SK-N-SH treated with all-trans-retinoic acid at 6 μM for 48 hours (cell line): ENCODE results near the gene ERCC4.

Source experiments
- ARNTL ChIP-seq: fragments of 450-650 bp; formaldehyde crosslinking; IDR thresholded peaks from 2 replicates; pipeline ENCODE4 v1.5.0; 2020; ENCODE audit warnings: low read depth, mild to moderate bottlenecking, moderate library complexity, borderline replicate concordance
- GLIS3 ChIP-seq: fragments of 250-450 bp; sonication (Bioruptor Pico); IDR thresholded peaks from 2 replicates; pipeline ENCODE4 v1.5.0; 2020; ENCODE audit warnings: mild to moderate bottlenecking, moderate library complexity
- ISL1 ChIP-seq: fragments of 250-450 bp; sonication (Bioruptor Pico); IDR thresholded peaks from 2 replicates; pipeline ENCODE4 v2.1.2; 2022; ENCODE audit warnings: mild to moderate bottlenecking, moderate library complexity
- OSR1 ChIP-seq: fragments of 250-450 bp; sonication (Bioruptor Pico); IDR thresholded peaks from 2 replicates; pipeline ENCODE4 v1.8.0; 2022; ENCODE audit warnings: moderate library complexity, mild to moderate bottlenecking, inconsistent platforms
- PPARA ChIP-seq: fragments of 250-450 bp; sonication (Bioruptor Pico); IDR thresholded peaks from 2 replicates; pipeline ENCODE4 v1.5.0; 2020; ENCODE audit warnings: mild to moderate bottlenecking, borderline replicate concordance
- TCF4 ChIP-seq: fragments of 250-450 bp; sonication (Bioruptor Pico); IDR thresholded peaks from 2 replicates; pipeline ENCODE4 v1.8.0; 2021; ENCODE audit warnings: mild to moderate bottlenecking, moderate library complexity, borderline replicate concordance
- TOX ChIP-seq: fragments of 250-450 bp; sonication (Bioruptor Pico); IDR thresholded peaks from 2 replicates; pipeline ENCODE4 v1.8.0; 2021; ENCODE audit warnings: mild to moderate bottlenecking, moderate library complexity, borderline replicate concordance
- ZC3H10 ChIP-seq: fragments of 250-450 bp; sonication (Bioruptor Pico); IDR thresholded peaks from 2 replicates; pipeline ENCODE4 v1.5.1; 2021; ENCODE audit warnings: mild to moderate bottlenecking, moderate library complexity
- ZFP30 ChIP-seq: fragments of 450-650 bp; formaldehyde crosslinking; IDR thresholded peaks from 2 replicates; pipeline ENCODE4 v1.5.0; 2022; ENCODE audit warnings: mild to moderate bottlenecking, moderate library complexity
- TF ChIP-seq, protein P1 (sequence below): fragments of 250-450 bp; sonication (Bioruptor Pico); IDR thresholded peaks from 2 replicates; pipeline ENCODE4 v1.8.0; 2020; ENCODE audit warnings: mild to moderate bottlenecking, moderate library complexity, borderline replicate concordance
- TF ChIP-seq, protein P2 (sequence below): fragments of 250-450 bp; sonication (Bioruptor Pico); IDR thresholded peaks from 2 replicates; pipeline ENCODE4 v1.5.0; 2020; ENCODE audit warnings: mild to moderate bottlenecking, moderate library complexity
- TF ChIP-seq, protein P3 (sequence below): fragments of 250-450 bp; sonication (Bioruptor Pico); IDR thresholded peaks from 2 replicates; pipeline ENCODE4 v1.5.1; 2020; ENCODE audit warnings: low read depth, mild to moderate bottlenecking, moderate library complexity

DNA sequence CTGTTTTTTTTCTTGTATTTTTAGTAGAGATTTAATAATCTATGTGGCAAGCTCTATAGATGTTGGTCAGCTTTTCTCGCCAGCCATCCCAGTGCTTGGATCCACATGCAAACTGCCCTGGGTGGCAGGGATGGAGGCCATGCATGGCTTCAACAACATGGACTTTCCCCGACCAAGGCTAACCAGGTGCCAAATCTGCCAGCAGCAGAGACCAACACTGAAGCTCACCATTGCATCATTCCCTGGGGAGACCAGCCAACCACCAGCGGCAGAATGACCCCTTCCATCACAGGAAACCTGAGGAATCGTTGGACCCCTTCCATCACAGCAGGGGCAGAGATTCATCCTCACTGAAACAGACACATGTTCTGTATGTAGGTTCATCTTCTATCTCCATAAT is 27.7 kb upstream of the ERCC4 start:
- TF ChIP-seq, protein P1, sequence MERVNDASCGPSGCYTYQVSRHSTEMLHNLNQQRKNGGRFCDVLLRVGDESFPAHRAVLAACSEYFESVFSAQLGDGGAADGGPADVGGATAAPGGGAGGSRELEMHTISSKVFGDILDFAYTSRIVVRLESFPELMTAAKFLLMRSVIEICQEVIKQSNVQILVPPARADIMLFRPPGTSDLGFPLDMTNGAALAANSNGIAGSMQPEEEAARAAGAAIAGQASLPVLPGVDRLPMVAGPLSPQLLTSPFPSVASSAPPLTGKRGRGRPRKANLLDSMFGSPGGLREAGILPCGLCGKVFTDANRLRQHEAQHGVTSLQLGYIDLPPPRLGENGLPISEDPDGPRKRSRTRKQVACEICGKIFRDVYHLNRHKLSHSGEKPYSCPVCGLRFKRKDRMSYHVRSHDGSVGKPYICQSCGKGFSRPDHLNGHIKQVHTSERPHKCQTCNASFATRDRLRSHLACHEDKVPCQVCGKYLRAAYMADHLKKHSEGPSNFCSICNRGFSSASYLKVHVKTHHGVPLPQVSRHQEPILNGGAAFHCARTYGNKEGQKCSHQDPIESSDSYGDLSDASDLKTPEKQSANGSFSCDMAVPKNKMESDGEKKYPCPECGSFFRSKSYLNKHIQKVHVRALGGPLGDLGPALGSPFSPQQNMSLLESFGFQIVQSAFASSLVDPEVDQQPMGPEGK, result no peak
- TF ChIP-seq, protein P2, sequence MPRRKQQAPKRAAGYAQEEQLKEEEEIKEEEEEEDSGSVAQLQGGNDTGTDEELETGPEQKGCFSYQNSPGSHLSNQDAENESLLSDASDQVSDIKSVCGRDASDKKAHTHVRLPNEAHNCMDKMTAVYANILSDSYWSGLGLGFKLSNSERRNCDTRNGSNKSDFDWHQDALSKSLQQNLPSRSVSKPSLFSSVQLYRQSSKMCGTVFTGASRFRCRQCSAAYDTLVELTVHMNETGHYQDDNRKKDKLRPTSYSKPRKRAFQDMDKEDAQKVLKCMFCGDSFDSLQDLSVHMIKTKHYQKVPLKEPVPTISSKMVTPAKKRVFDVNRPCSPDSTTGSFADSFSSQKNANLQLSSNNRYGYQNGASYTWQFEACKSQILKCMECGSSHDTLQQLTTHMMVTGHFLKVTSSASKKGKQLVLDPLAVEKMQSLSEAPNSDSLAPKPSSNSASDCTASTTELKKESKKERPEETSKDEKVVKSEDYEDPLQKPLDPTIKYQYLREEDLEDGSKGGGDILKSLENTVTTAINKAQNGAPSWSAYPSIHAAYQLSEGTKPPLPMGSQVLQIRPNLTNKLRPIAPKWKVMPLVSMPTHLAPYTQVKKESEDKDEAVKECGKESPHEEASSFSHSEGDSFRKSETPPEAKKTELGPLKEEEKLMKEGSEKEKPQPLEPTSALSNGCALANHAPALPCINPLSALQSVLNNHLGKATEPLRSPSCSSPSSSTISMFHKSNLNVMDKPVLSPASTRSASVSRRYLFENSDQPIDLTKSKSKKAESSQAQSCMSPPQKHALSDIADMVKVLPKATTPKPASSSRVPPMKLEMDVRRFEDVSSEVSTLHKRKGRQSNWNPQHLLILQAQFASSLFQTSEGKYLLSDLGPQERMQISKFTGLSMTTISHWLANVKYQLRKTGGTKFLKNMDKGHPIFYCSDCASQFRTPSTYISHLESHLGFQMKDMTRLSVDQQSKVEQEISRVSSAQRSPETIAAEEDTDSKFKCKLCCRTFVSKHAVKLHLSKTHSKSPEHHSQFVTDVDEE (CRISPR knock-in tag), result no peak
- TF ChIP-seq PPARA (CRISPR knock-in tag), result no peak
- TF ChIP-seq TOX (CRISPR knock-in tag), result no peak
- no peak for TF ChIP-seq ISL1 (CRISPR knock-in tag)
- TF ChIP-seq, protein P3, sequence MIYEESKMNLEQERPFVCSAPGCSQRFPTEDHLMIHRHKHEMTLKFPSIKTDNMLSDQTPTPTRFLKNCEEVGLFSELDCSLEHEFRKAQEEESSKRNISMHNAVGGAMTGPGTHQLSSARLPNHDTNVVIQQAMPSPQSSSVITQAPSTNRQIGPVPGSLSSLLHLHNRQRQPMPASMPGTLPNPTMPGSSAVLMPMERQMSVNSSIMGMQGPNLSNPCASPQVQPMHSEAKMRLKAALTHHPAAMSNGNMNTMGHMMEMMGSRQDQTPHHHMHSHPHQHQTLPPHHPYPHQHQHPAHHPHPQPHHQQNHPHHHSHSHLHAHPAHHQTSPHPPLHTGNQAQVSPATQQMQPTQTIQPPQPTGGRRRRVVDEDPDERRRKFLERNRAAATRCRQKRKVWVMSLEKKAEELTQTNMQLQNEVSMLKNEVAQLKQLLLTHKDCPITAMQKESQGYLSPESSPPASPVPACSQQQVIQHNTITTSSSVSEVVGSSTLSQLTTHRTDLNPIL, result no peak
- no peak for TF ChIP-seq ZC3H10
- TF ChIP-seq GLIS3 (CRISPR knock-in tag), result no peak
- TF ChIP-seq TCF4 (CRISPR knock-in tag), result no peak
- no peak for TF ChIP-seq OSR1
- no peak for TF ChIP-seq ARNTL
- TF ChIP-seq ZFP30 (CRISPR knock-in tag), result no peak
